GM18870 (cell line): ENCODE data around the gene RUNX3.

Experiments used
- ATAC-seq: cut with Tn5 transposase; IDR thresholded peaks from one replicate; pipeline ENCODE4 v1.9.1; 2021; ENCODE audit warnings: moderate library complexity; ENCODE audit not compliant: unreplicated experiment

The RUNX3 gene

DNA sequence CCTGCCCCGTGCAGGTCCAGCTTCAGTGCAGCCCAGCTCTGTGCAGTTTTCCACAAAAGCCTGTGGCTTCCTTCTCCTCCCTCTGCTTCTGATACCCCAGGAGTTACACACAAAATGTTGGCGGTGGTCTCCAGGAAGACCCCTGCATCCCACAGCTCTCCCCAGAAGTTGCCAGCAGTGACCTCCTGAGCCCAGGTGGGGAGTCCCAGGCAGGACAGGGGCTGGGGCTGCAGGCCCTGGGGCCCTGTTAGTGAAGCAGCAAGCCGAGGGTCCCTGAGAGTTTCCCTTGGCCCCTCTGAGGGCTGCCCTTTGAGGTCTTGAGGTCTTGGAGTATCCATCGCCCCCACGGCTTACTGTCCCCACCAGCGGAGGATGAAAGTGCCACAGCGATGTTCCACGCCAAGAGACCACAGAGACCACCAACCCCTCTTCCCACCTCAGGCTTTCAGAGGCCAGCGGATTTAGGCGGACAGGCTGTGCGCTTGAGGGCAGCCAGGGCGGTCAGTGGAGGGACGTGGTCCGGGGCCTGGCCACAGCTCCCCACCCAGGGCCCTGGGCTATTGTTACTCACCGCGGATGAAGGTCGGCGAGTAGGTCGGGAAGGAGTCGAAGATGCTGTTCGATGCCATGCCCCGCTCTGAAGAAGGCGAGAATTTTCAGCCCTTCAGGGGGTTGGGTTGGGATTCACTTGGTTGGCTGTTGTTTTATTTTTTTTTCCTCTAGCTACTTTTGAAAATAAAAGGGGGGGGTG, 34.0 kb upstream of the RUNX3 start:
- no peak for ATAC-seq

DNA sequence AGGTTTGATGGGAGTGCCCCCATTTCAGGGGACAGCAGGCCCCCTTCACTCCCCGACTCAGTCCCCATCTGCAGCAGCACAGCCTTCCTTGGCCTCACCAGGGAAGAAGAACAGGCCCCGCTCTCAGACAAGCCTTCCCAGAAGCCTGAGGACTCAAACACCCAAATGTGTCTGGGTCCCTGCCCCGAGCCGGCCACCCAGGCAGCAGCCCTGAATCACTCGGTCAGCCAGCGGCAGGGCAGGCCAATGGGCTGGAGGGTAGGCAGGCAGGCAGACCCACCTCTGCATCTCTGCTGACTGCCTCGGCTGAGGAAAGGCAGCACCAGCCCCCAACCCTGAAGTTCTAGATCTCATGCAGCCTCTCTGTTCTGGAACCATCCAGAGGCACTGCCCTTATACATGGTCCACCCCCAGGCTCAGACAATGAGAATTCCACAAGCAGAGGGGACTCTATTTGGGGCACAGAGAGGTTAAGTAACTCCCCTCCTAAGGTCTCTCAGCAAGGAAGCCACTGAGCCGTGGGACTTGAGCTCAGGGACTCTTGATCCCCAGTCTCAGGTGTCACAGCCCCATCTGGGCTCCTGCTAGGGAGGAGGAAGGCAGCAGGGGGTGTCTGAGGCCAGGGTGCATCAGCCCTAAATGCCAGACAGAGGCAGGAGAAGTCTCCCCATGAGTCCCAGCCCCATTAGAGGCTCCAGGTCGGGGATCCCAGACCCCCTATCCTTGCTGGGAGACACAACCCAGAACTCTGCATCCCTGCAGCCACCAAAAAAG, 33.2 kb upstream of the RUNX3 start:
- ATAC-seq = no peak

DNA sequence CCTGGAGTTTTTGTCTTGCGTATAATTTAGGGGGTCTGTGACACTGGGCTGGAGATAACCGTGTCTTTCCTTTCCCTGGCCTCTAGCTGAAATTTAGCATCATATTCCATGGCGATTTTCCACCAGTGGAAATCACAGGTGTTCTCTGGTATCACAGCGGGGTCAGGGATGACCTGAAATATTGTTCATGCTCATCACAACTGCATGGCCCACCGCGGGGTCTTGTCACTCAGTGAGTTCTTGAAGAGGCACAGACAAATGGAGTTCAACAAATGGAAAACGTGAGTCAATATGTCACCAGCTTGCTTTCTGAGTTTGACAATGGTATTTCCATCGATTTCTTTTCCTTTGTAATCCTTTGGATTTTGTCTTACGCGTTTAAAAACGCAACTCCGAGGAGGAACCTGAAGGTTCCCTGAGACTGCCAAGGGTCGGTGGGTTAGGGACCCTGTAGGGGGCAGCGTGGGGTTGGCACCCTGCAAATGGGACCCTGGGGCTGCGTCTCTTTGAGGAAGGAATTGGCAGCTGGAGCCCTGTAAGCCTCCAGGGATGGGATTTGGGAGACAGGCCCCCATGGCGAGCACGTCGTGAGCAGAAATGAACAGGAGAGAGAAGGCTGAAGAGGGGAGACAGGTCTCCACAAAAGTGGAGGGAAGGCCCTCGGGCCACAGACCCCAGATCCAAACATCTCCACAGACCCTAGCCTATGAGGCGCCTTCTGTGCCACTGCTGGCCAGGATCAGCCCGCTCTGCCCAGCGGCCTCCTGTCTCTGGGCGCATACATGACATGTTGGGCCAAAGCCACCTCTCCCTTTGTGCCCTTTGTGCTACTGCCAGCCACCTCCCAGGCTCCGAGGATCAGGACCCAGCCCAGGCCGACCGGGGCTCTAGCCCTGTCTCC, 32.1 kb upstream of the RUNX3 start:
- ATAC-seq = no peak

DNA sequence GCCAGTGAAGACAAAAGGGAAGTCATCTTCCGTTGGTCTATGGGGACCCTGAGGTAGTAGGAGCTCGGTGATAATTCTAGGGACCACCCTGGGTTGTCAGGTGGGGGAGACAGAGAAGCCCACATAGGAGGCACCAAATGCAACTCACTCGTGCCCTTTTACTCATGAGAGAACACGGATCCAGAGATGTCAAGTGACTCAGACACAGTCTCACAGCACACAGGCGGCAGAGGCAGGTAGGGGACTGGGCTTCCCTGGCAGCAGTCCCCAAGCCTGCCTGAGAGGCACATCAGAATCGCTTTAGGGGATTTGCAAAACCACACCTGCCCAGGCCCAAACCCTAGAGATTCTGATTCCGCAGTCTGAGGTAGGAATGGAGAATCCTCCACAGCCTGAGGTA, 31.3 kb upstream of the RUNX3 start:
- no peak for ATAC-seq

DNA sequence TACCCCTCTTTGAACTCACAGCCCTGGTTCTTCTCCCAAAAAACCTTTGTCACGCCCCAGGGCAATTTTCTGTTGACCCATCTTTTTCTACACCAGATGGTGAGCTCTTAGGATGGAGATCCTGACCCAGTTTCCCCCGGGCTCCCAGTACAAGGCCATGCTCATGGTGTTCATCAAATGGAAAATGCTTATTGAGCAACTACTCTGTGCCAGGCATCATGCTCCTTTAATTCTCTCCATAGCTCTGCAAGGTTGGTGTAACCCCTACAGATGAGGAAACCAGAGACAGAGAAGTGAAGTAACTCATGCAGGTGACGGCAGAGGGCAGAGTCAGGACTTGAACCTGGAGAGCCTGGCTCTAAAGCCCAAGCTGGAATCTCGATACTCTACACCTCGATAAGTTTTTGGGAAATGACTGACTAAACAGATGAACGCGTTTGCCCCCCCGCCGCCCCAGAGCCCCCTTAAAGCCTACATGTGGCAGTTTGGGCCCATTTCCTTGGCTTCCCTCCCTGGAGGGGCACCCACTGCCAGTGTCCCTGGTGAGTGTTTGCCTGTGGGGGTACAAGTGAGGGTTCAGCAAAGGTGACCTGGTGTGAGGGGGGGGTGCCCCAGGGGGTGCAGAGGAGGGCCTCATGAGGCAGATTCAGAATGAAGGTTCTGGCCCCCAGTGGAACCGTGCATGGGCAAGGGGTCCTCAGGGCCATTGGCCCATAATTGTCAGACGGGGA, 30.2 kb upstream of the RUNX3 start:
- no peak for ATAC-seq

DNA sequence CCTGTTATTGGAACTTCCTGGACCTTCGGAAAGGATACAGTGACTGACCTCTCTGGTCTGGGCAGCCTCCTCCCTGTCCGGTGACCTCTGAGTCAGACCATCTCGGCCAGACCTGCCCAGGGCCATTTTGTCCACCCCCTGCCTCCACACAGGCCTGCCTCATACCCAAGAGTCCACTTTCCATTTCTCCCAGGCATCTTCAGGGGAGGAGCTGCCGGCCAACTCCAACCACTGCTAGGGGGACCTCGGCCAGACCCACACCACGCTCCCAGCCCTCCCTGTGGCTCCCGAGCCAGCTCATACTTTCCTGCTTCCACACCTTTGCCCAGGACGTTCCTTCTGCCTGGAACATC, 29.5 kb upstream of the RUNX3 start:
- ATAC-seq = no peak

DNA sequence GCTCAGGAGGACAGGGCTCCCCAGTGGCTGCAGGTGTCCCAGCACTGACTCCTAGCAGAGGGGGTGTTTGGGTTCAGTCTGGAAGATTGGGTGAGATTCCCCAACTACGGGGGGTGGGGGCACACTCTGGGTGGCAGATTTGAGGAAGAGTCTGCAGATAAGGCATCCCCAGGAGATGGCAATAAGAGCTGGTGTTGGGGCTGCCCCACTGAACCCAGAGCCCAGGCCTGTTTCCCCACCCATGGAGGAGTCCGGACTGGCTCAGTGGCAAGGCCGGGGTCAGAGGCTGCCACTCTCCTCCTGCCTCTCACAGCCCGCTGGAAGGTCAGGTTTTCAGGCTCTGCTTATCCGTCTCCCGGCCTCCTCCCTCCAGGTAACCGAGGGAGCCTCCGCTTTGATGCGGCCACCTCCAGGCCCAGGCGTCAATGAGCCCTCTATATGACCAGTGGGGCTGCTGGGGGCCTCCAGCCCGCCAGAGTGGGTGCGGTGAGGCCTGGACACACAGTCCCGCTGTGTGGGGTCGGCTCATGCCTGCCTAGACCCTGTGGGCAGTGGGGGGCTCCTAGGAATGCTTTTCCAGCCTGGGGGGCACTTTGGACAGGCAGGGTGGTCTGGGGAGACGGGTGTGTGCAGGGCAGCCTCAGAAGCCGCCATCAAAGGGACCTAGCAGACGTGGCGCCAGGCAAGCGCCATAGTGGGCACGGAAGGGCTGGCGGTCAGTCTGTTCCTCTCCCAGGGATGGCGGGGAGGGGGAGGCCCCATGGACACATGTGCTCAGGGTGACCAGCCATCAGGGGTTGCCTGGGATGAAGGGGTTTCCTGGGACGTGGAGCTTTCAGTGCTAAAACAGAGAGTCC, 28.9 kb upstream of the RUNX3 start:
- no peak for ATAC-seq

DNA sequence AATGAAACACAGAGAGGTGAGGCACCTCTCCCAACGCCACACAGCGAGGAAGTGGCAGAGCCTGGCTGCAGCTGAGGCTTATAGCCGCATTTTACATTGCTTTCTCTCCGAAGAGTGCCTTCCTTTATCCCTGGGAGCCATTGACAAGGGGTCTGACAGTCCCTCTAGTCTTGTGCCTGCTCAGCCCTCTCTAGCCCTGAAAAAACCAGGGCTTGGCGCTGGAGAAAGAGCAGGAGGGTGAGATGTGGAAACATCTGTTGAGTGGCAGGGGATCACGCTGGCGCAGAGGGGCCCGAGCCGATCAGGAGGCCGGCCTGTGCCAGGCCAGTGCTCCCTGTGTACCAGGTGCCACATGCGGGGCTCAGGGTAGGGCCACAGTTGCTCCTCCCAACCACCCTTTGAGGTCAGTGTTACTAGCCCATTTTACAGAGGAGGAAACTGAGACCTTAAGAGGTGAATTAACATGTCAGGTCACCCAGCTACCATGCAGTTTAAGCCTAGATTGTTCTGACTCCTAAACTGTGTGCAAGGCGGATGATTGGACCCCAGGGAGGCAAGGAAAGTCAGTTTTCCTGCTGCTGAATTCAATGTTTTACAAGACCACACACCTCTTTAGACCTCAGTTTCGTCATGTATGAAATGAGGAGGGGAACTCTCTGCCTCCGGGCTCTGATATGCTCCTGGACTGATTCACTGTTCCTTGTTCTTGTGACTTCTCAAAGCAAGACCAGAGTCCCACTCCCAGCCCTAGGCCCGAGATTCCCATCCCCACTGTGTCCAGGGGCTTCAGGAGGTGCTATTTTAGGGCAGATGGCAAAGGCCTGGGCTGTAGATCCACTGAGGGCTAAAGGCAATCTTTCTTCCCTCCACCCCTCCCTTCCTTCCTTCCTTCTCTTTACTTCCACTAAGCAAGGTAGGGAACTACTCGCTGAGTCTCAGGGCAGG, 28.0 kb upstream of the RUNX3 start:
- ATAC-seq = no peak

DNA sequence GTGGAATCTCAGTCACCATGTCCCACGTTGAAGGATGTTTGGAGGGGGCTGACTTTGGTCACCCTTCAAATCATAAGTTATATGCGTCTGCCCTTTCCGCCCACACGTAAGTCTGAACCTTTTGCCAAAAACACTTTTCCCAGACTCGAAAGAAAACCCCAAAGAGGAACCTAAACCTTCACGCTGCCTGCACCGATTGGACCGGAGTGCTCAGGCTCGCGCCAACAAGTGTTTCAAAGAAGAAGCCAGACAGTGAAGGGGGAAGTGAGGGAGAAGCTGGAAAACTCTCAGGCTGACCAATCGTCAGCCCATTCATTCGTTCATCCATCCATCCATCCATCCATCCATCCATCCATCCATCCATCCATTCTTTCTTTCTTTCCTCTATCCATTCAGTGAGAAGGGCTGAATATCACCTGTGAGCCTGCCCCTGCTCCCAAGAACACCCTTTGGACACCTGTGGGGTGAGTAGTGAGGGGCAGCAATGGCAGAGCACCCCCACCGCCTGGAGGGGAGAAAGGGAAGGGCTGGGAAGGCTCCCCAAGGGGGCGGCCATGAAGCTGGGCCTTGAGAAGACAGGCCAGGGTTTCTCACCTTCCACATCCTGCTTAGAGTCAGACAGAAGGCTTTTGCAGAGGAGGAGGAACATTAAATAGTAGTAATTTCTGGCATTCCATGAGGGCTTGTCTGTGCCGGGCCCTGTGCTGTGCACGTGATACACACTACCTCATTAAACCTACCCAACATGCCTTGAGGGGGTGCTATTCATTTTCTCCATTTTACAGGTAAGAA, 27.1 kb upstream of the RUNX3 start:
- no peak for ATAC-seq

DNA sequence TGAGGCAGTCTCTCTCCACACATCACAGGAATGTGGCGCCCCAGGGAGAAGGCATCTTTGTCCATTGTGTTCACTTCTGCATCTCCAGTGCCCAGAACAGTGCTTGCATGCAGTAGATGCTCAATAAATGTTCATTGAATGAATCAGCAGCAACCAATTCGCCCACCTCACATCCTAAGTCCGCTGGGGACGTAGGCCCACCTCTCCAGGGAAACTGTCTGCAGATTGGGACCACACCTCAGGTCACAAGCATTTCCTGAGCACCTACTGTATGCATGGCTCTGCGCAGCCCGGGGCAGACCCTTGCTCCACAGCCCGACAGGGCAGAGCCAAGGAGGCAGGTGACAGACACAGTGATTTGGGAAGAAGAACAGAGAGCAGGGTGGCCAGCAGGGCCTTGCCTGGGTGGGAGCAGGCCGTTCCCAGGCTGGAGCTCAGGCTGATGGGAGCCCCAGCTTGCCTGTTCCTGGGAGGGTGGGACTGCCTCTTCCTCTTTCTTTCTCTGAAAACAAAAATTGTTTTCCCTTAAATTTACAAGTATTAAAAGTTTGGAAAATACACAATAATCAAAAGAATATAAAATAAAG, 25.8 kb upstream of the RUNX3 start:
- ATAC-seq = no peak

DNA sequence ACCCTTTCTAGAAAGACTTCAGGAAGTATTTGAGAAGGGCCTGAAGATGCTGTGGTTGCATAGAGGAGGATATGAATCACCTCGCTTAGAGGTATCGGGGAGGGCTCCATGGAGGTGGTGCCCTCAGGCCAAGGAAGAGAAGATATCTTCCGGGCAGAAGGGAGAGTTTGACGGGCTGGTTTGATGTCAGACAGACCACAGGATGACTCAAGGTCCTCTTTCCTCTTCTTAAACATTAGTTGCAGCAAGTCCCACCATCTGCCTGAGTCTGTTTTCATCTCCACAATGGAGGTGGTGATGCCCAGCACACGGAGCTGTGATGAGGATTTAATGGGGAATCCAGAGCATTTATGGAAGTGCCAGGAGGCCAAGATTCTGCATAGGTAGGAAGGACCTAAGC, 25.1 kb upstream of the RUNX3 start:
- ATAC-seq = no peak

DNA sequence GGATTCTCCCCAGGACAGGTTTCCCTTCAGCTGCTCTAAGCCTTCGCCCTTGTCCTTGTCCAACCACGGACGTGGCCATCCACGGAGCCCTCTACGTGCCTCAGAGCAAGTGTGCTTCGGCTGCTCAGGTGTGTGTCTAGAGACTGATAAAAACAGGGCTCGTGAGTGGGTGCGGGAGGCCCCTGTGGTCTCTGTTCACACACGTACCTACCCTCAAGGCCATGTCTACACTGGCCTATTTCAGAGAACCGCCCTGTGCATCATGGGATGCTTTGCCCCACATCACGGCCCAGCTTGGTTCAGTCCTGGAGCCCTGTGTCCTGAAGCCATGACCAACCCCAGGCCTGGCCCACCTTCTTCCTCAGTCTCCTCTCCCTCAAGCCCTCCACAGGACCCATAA, 24.6 kb upstream of the RUNX3 start:
- ATAC-seq = no peak

DNA sequence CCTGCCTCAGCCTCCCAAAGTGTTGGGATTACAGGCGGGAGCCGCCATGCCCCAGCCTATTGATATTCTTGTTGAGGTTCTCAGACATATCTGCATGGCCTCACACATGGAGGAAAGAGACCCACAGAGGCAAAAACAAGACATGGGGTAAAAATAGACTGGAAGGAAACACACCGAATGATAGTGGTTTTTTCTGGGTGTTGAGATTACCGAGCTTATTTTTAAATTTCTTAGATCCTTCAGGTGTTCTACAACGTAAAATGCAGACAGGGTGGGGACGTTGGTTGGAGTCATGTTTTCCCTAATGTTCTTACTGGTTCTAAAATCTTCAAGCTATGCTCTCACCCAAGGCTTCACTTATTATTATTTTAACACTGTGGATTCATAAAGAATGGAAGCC, 23.9 kb upstream of the RUNX3 start:
- ATAC-seq = no peak

DNA sequence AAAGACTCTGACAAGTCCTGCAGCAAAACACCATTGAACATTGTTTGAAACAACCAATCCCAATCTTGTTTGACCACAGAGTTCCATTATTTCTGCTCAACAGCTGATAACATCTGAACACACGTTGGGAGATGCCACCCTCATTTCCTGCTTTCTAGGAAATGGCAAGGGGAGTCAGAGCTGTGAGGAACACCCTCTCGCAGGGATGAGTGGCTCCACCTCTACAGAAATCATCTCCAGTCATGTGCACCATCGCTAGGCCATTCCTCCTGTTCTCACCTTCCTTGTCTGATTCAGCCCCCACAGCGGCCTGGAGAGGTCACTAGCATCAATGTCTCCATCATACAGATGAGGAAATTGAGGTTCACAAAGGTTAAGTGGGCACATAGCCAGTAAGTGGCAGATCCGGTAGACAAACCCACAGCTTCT, 22.4 kb upstream of the RUNX3 start:
- no peak for ATAC-seq

DNA sequence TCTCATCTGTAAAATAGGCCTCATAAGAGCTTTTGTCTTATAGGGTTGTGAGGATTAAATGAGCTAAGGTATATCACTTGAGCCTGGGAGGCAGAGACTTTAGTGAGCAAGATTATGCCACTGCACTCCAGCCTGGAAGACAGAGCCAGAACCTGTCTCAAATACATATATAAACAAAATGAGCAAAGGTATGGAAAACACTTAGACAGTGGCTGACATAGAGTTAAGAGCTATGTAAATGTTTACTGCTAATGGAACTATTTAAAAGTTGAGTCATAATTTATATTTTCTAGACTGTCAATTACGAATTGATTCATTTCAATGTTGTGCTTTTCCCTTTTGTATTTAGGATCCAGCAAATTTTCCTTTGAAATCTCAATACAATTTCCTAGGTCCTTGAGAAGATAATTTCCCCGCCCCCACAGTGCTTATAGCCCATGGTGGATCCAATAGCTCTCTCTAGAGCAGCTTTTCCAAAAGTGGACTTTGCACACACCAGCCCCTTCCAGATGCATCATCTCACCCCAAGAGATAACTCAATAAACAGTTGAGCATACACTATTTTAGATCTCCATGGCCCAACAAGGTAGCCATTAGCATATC, 21.8 kb upstream of the RUNX3 start:
- ATAC-seq = no peak

DNA sequence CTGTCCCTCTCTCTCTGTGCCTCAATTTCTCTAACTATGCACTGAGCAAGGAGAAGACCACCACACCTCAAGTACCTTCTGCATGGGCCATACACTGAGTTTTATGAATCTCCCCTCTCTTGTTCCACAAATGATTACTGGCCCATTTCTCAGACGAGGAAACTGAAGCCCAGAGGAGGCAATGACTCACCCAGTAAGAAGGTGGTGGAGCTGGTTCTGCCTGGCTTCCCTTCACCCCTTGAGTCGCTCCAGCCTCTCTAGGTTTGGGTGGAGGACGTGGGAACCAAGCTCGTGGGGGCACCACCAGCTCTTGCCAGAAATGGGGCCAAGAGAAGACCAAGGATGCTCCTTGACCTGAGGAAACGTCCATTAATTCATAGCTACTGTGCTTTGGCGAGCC, 21.3 kb upstream of the RUNX3 start:
- ATAC-seq = no peak

DNA sequence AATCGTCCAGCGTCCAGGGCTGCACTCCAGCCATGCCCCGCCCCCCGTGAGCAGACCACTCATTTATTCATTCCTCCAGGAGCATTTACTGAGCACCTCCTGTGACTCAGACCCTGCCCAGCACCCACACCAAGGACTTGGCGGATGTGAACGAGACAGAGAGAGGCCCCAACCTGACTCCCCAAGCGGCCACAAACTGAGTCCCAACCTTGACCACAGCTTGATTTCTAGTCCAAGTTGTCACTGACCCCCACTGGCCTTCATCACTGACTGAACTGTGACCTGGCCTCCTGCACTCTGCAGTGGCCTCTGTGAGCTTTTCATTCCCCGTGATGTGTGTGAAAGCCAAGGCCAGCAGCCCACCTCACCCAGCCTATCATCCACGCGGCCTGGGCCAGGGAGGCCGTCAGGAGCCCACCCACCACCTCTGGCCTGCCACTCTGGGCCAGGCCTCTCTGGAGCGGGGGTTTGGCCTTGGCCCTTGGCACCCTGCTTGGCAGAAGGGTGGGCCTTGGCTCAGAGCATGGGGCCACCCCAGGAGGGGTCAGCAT, 19.3 kb upstream of the RUNX3 start:
- no peak for ATAC-seq
